Neural cell (in vitro differentiated cells): ENCODE measurements around the gene FAM170B.

Experiments used
- EP300 ChIP-seq: fragments of 450-650 bp; conservative IDR thresholded peaks from 2 replicates; pipeline ENCODE4 v1.6.1; 2014; ENCODE audit warnings: antibody characterized with exemption, mild to moderate bottlenecking, moderate library complexity; ENCODE audit not compliant: poor library complexity, severe bottlenecking
- EZH2 ChIP-seq: fragments of 200-600, 300-800 bp; shearing (Covaris generic), sonication (generic); IDR thresholded peaks from 2 replicates; pipeline ENCODE4 v1.6.1; 2014; ENCODE audit warnings: antibody characterized with exemption, low read length, borderline replicate concordance, mild to moderate bottlenecking; ENCODE audit not compliant: insufficient read depth, poor library complexity, severe bottlenecking
- POLR2AphosphoS5 ChIP-seq: IDR thresholded peaks from 2 replicates; pipeline ENCODE4 v1.6.1; 2012
- RAD21 ChIP-seq: fragments of 450-650 bp; conservative IDR thresholded peaks from 2 replicates; pipeline ENCODE4 v1.6.1; 2014; ENCODE audit warnings: antibody characterized with exemption, mild to moderate bottlenecking, moderate library complexity
- SMC3 ChIP-seq: fragments of 450-650 bp; conservative IDR thresholded peaks from 2 replicates; pipeline ENCODE4 v1.6.1; 2014; ENCODE audit warnings: antibody characterized with exemption, mild to moderate bottlenecking, moderate library complexity; ENCODE audit not compliant: poor library complexity
- TF ChIP-seq, protein P1 (sequence below): fragments of 450-650 bp; IDR thresholded peaks from 2 replicates; pipeline ENCODE4 v1.5.1; 2014; ENCODE audit warnings: antibody characterized with exemption, mild to moderate bottlenecking, moderate library complexity; ENCODE audit not compliant: poor library complexity, severe bottlenecking
- TF ChIP-seq, protein P2 (sequence below): IDR thresholded peaks from 2 replicates; pipeline ENCODE4 v1.6.1; 2012; ENCODE audit warnings: borderline replicate concordance

DNA sequence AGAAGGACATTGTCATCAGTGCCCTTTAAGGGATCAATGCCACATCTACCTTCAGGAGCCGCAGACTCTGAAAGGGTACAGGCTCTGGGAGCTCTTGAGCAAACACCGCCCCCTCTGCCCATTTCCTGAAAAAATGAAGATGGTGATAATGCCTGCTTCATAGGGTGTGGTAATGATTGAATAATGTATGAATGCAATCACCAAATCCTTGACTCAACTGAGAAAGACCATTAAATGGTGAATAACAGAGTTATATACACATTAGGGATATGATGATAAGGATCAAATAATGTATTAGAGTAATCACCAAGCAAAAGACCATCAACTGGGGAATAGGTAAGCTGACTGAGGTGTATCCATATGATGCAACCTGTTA lies 1.5 kb downstream of the FAM170B start:
- TF ChIP-seq, protein P1, sequence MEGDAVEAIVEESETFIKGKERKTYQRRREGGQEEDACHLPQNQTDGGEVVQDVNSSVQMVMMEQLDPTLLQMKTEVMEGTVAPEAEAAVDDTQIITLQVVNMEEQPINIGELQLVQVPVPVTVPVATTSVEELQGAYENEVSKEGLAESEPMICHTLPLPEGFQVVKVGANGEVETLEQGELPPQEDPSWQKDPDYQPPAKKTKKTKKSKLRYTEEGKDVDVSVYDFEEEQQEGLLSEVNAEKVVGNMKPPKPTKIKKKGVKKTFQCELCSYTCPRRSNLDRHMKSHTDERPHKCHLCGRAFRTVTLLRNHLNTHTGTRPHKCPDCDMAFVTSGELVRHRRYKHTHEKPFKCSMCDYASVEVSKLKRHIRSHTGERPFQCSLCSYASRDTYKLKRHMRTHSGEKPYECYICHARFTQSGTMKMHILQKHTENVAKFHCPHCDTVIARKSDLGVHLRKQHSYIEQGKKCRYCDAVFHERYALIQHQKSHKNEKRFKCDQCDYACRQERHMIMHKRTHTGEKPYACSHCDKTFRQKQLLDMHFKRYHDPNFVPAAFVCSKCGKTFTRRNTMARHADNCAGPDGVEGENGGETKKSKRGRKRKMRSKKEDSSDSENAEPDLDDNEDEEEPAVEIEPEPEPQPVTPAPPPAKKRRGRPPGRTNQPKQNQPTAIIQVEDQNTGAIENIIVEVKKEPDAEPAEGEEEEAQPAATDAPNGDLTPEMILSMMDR, result no peak
- TF ChIP-seq EP300 (no peak), POLR2AphosphoS5 (no peak), EZH2 (no peak), RAD21 (no peak), SMC3 (no peak)
- TF ChIP-seq, protein P2, sequence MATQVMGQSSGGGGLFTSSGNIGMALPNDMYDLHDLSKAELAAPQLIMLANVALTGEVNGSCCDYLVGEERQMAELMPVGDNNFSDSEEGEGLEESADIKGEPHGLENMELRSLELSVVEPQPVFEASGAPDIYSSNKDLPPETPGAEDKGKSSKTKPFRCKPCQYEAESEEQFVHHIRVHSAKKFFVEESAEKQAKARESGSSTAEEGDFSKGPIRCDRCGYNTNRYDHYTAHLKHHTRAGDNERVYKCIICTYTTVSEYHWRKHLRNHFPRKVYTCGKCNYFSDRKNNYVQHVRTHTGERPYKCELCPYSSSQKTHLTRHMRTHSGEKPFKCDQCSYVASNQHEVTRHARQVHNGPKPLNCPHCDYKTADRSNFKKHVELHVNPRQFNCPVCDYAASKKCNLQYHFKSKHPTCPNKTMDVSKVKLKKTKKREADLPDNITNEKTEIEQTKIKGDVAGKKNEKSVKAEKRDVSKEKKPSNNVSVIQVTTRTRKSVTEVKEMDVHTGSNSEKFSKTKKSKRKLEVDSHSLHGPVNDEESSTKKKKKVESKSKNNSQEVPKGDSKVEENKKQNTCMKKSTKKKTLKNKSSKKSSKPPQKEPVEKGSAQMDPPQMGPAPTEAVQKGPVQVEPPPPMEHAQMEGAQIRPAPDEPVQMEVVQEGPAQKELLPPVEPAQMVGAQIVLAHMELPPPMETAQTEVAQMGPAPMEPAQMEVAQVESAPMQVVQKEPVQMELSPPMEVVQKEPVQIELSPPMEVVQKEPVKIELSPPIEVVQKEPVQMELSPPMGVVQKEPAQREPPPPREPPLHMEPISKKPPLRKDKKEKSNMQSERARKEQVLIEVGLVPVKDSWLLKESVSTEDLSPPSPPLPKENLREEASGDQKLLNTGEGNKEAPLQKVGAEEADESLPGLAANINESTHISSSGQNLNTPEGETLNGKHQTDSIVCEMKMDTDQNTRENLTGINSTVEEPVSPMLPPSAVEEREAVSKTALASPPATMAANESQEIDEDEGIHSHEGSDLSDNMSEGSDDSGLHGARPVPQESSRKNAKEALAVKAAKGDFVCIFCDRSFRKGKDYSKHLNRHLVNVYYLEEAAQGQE, result no peak
